Fibroblast of lung (primary cell): ENCODE measurements around the gene FAM204A. TPM values are rescaled to one million over a fixed set of nuclear protein-coding genes. Genes with fewer than 3 reads are reported as not detected.

Source experiments
- DNase-seq, 2 donors: peaks; one replicate each; pipeline versions ENCODE4 v3.0.0 to v3.0.0-alpha.2; 2010; ENCODE audit warnings: low read depth in 2 of 2
- H2AFZ ChIP-seq: 2 replicates; pipeline ENCODE4 v1.5.1; 2012; ENCODE audit warnings: low read length, control low read depth, inconsistent platforms
- H3K27ac ChIP-seq: 2 replicates; pipeline ENCODE4 v1.5.1; 2011; ENCODE audit warnings: low read length, control low read depth; ENCODE audit not compliant: insufficient read depth
- H3K27me3 ChIP-seq: 2 replicates; pipeline ENCODE4 v1.5.1; 2011; ENCODE audit warnings: mild to moderate bottlenecking, low read length; ENCODE audit not compliant: control insufficient read depth, insufficient read depth
- H3K36me3 ChIP-seq: 2 replicates; pipeline ENCODE4 v1.5.1; 2011; ENCODE audit warnings: low read length; ENCODE audit not compliant: control insufficient read depth, insufficient read depth
- H3K4me1 ChIP-seq: 2 replicates; pipeline ENCODE4 v1.5.1; 2011; ENCODE audit warnings: low read length; ENCODE audit not compliant: control insufficient read depth, insufficient read depth; ENCODE audit errors: extremely low read depth
- H3K4me2 ChIP-seq: 2 replicates; pipeline ENCODE4 v1.5.1; 2011; ENCODE audit warnings: low read length, control low read depth; ENCODE audit not compliant: insufficient read depth; ENCODE audit errors: extremely low read depth
- H3K4me3 ChIP-seq, 4 experiments: fragments of 200-600 bp in 1 of 4; sonication (generic) in 1 of 4; replicated peaks in 1 of 4; 2 replicates each; pipeline ENCODE4 v1.5.1; 2011 to 2016; ENCODE audit warnings: low read length in 4 of 4, low read depth in 3 of 4, mild to moderate bottlenecking in 3 of 4, control low read depth in 2 of 4, inconsistent platforms in 1 of 4, mixed read lengths in 1 of 4; ENCODE audit not compliant: insufficient read depth in 1 of 4; ENCODE audit errors: control extremely low read depth in 1 of 4
- H3K79me2 ChIP-seq: 2 replicates; pipeline ENCODE4 v1.5.1; 2012; ENCODE audit warnings: mild to moderate bottlenecking, low read length, inconsistent platforms; ENCODE audit not compliant: control insufficient read depth, insufficient read depth
- H3K9ac ChIP-seq: 2 replicates; pipeline ENCODE4 v1.5.1; 2011; ENCODE audit warnings: mild to moderate bottlenecking, low read length, control low read depth; ENCODE audit not compliant: insufficient read depth
- H3K9me3 ChIP-seq: 2 replicates; pipeline ENCODE4 v1.5.1; 2012; ENCODE audit warnings: low read depth, low read length; ENCODE audit not compliant: control insufficient read depth, insufficient read depth
- H4K20me1 ChIP-seq: 2 replicates; pipeline ENCODE4 v1.5.1; 2011; ENCODE audit warnings: low read length; ENCODE audit not compliant: control insufficient read depth, insufficient read depth; ENCODE audit errors: extremely low read depth
- EZH2 ChIP-seq: IDR thresholded peaks from 2 replicates; pipeline ENCODE4 v1.5.1; 2012; ENCODE audit warnings: low read length, control low read depth, mild to moderate bottlenecking; ENCODE audit errors: missing control alignments
- polyA plus RNA-seq, 2 donors: library from polyadenylated mRNA; depleted of rRNA in 1 of 2; stranded (reverse) in 1 of 2; unstranded in 1 of 2; fragments of >200 nt; gene quantifications; 2 replicates each; pipeline ENCODE4 v1.2.1, GENCODE V29; 2011 to 2012; ENCODE audit warnings: missing spikeins in 1 of 2
- total RNA-seq: library from RNA; depleted of rRNA; stranded (reverse); fragments of >200 nt; gene quantifications from 2 replicates; pipeline ENCODE4 v1.2.1, GENCODE V29; 2014
- TF ChIP-seq, protein P1 (sequence below), 2 donors: IDR thresholded peaks in 1 of 2; conservative IDR thresholded peaks in 1 of 2; 1 replicate in 1 of 2; 2 replicates in 1 of 2; pipeline ENCODE4 v1.5.1; 2011 to 2012; ENCODE audit warnings: low read length in 2 of 2, control low read depth in 1 of 2, inconsistent platforms in 1 of 2, low read depth in 1 of 2, mild to moderate bottlenecking in 1 of 2

Gene FAM204A
- total and polyA plus RNA-seq, 2 donors (not counting 1 experiment from before 2014, with no cell fraction given), result 47.2 to 54.8 TPM

DNA sequence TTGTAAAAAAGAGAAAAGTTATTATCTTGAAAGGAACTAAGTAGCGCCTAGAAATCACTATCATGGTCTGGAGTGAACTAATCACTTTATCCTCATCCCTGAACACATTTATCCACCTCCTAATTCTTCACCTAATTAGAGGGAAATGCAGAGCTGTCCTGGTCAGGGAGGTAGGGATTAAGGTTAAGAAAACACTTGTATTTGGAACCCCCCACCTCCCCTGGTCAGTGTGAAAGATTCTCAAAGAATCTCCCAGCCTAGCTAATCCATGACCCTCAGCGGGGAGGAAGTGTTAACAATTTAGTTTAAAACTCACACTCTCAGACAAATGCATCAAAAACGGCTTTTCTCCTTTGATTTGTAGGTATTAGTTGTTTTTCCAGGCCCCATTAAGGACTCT, 83.8 kb downstream of the FAM204A start:
- H3K4me3 ChIP-seq, result no peak overlapping the region
- no peaks in the 10 kb centered on the region for H3K27me3 ChIP-seq
- H3K36me3 ChIP-seq, result no peaks in the 10 kb centered on the region
- no peak for DNase-seq
- H3K27ac ChIP-seq, result no peak overlapping the region
- no peak for TF ChIP-seq EZH2
- TF ChIP-seq, protein P1, sequence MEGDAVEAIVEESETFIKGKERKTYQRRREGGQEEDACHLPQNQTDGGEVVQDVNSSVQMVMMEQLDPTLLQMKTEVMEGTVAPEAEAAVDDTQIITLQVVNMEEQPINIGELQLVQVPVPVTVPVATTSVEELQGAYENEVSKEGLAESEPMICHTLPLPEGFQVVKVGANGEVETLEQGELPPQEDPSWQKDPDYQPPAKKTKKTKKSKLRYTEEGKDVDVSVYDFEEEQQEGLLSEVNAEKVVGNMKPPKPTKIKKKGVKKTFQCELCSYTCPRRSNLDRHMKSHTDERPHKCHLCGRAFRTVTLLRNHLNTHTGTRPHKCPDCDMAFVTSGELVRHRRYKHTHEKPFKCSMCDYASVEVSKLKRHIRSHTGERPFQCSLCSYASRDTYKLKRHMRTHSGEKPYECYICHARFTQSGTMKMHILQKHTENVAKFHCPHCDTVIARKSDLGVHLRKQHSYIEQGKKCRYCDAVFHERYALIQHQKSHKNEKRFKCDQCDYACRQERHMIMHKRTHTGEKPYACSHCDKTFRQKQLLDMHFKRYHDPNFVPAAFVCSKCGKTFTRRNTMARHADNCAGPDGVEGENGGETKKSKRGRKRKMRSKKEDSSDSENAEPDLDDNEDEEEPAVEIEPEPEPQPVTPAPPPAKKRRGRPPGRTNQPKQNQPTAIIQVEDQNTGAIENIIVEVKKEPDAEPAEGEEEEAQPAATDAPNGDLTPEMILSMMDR (conservative IDR thresholded peaks at IDR 0.05 in 1 of 2, IDR thresholded peaks at IDR 0.05 in 1 of 2; ENCODE audit: low read depth in 1 of 2, low read length in 2 of 2), result no peak
- no peaks in the 10 kb centered on the region for H3K9me3 ChIP-seq
- no peaks in the 10 kb centered on the region for H3K4me1 ChIP-seq
- H2AFZ ChIP-seq, result no peak overlapping the region
- no peak overlapping the region for H3K9ac ChIP-seq
- H4K20me1 ChIP-seq, result no peaks in the 10 kb centered on the region
- no peak overlapping the region for H3K4me2 ChIP-seq
- H3K79me2 ChIP-seq, result no peaks in the 10 kb centered on the region

DNA sequence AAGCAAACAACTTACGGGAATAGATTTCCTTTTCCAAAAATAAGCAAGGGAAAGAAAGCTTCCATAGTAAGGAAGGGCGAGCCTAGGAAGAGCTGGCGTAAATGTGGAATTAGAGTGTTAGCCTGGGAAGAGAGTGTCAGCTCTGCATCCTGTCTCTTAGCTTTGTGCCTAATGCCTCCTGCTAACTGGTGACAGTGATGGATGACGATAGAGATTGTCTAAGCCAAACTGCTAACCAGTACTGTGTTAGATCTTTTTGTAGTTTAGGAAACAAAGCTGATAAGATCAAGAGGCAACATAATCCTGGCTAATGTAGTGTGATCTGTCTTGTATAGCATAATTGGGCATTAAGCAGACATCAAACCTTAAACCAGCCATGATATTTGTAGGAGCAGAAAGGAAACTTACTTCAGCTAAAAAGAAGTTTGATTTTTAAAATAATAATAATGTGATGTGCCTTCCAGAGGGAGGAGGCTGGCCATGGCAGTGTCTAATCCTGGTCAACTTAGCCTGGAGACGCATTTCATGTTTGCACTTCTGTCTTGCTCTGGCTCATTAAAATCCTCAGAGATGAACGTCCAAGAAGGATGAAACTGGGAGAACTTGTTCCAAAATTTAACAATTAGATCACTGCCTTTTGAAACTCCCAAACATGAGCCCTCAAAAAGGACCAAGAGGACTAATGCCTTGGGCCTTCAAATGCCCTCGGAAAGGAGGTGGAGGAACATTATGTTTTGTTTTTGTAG, 85.1 kb downstream of the FAM204A start:
- Histone ChIP-seq H3K4me2 (no peak overlapping the region), H3K36me3 (no peaks in the 10 kb centered on the region), H3K9me3 (no peaks in the 10 kb centered on the region), H3K79me2 (no peaks in the 10 kb centered on the region), H3K9ac (no peak overlapping the region), H2AFZ (no peak overlapping the region), H3K4me3 (no peak overlapping the region), H3K27me3 (no peaks in the 10 kb centered on the region), H3K27ac (no peak overlapping the region), H4K20me1 (no peaks in the 10 kb centered on the region), H3K4me1 (no peaks in the 10 kb centered on the region)
- DNase-seq, result no peak
- no peak for TF ChIP-seq EZH2
- TF ChIP-seq, protein P1 (conservative IDR thresholded peaks at IDR 0.05 in 1 of 2, IDR thresholded peaks at IDR 0.05 in 1 of 2; ENCODE audit: low read depth in 1 of 2, low read length in 2 of 2), result no peak

DNA sequence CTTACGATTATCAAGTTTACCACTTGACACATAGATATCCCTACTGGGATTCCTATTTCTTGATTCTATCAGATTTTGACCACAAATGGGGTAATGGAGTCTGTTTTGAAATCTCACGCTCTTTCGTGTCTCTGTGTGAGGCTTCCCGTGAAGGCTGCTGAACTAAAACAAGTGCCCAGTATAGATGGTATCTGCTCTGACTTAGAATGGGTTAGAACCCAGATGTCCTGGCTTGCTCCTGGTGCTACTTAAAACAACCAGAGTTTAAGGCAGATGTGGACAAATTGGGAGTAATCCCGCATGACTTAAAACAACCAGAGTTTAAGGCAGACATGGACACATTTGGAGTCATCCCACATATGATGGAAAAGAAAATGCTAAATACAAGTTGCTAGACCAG, 85.9 kb downstream of the FAM204A start:
- no peaks in the 10 kb centered on the region for H3K79me2 ChIP-seq
- no peaks in the 10 kb centered on the region for H3K9me3 ChIP-seq
- H4K20me1 ChIP-seq, result no peaks in the 10 kb centered on the region
- TF ChIP-seq, protein P1 (conservative IDR thresholded peaks at IDR 0.05 in 1 of 2, IDR thresholded peaks at IDR 0.05 in 1 of 2; ENCODE audit: low read depth in 1 of 2, low read length in 2 of 2), result no peak
- TF ChIP-seq EZH2, result no peak
- H3K9ac ChIP-seq, result no peak overlapping the region
- H3K27ac ChIP-seq, result no peak overlapping the region
- no peak overlapping the region for H3K4me2 ChIP-seq
- H3K4me1 ChIP-seq, result no peaks in the 10 kb centered on the region
- H3K27me3 ChIP-seq, result no peaks in the 10 kb centered on the region
- H3K36me3 ChIP-seq, result no peaks in the 10 kb centered on the region
- no peak overlapping the region for H2AFZ ChIP-seq
- no peak overlapping the region for H3K4me3 ChIP-seq
- no peak for DNase-seq
